ENCODE results near the gene PCSK1N.
"Not testable (repeated sequence)": the region's sequence is repeated elsewhere in the genome, so short reads cannot be mapped to it uniquely, and the experiment has no call there.

PCSK1N gene

DNA sequence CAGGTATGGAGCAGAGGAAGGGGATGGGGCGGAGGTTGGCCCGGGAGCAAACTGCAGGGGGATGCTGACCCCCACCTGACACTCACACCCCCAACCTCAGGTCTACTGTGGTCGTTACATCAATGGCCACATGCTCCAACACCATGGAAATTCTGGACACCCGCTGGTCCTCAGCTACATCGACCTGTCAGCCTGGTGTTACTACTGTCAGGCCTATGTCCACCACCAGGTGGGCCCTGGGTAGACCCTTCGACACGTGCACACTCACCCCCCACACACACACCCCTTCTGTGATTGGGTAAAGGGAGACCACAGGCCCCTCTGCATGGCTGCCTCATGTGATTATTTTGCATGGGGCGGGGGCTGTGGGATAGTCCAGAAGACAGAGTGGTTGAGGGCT, 11.3 kb downstream of the PCSK1N start:
- no peaks in the 10 kb centered on the region for H3K4me1 ChIP-seq (ENCODE audit: control insufficient read depth in 1 of 2, insufficient read depth in 2 of 2, low read length in 2 of 2)
- H3K9ac ChIP-seq (ENCODE audit: low read depth in 1 of 2, low read length in 2 of 2) = no peak overlapping the region
- peaks cover 12 to 32% of the 10 kb centered on the region in 2 donors for H3K36me3 ChIP-seq (ENCODE audit: control insufficient read depth in 1 of 2, insufficient read depth in 2 of 2, low read length in 2 of 2)
- no peak overlapping the region for H3K27ac ChIP-seq (ENCODE audit: low read depth, low read length)
- H3K27me3 ChIP-seq (ENCODE audit: control insufficient read depth in 1 of 2, insufficient read depth in 2 of 2, low read length in 2 of 2) = no peaks in the 10 kb centered on the region
- H3K4me3 ChIP-seq (ENCODE audit: low read depth in 1 of 2, low read length in 2 of 2) = no peak overlapping the region
- no peaks in the 10 kb centered on the region for H3K9me3 ChIP-seq (ENCODE audit: control insufficient read depth in 1 of 2, low read length in 2 of 2)

DNA sequence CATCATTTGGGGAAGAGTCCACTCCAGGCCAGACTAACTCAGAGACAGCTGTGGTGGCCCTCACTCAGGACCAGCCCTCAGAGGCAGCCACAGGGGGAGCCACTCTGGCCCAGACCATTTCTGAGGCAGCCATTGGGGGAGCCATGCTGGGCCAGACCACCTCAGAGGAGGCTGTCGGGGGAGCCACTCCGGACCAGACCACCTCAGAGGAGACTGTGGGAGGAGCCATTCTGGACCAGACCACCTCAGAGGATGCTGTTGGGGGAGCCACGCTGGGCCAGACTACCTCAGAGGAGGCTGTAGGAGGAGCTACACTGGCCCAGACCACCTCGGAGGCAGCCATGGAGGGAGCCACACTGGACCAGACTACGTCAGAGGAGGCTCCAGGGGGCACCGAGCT, 12.4 kb downstream of the PCSK1N start:
- no peaks in the 10 kb centered on the region for H3K4me1 ChIP-seq (ENCODE audit: control insufficient read depth in 1 of 2, insufficient read depth in 2 of 2, low read length in 2 of 2)
- H3K4me3 ChIP-seq (ENCODE audit: low read depth in 1 of 2, low read length in 2 of 2) = no peak overlapping the region
- H3K36me3 ChIP-seq (ENCODE audit: control insufficient read depth in 1 of 2, insufficient read depth in 2 of 2, low read length in 2 of 2) = peaks cover 12 to 42% of the 10 kb centered on the region in 2 donors
- H3K9me3 ChIP-seq (ENCODE audit: control insufficient read depth in 1 of 2, low read length in 2 of 2) = no peaks in the 10 kb centered on the region
- H3K27ac ChIP-seq (ENCODE audit: low read depth, low read length) = no peak overlapping the region
- no peaks in the 10 kb centered on the region for H3K27me3 ChIP-seq (ENCODE audit: control insufficient read depth in 1 of 2, insufficient read depth in 2 of 2, low read length in 2 of 2)
- no peak overlapping the region for H3K9ac ChIP-seq (ENCODE audit: low read depth in 1 of 2, low read length in 2 of 2)

- not testable (repeated sequence) for H3K4me3 ChIP-seq (ENCODE audit: low read depth in 1 of 2, low read length in 2 of 2); H3K27ac ChIP-seq (ENCODE audit: low read depth, low read length); H3K4me1 ChIP-seq (ENCODE audit: control insufficient read depth in 1 of 2, insufficient read depth in 2 of 2, low read length in 2 of 2); H3K9me3 ChIP-seq (ENCODE audit: control insufficient read depth in 1 of 2, low read length in 2 of 2); H3K27me3 ChIP-seq (ENCODE audit: control insufficient read depth in 1 of 2, insufficient read depth in 2 of 2, low read length in 2 of 2); H3K9ac ChIP-seq (ENCODE audit: low read depth in 1 of 2, low read length in 2 of 2)
- peaks cover 24 to 61% of the 10 kb centered on the region in 2 donors for H3K36me3 ChIP-seq (ENCODE audit: control insufficient read depth in 1 of 2, insufficient read depth in 2 of 2, low read length in 2 of 2)
Observed at GRCh38 chrX:48819394-48819793, 16.0 kb downstream of the PCSK1N start.

DNA sequence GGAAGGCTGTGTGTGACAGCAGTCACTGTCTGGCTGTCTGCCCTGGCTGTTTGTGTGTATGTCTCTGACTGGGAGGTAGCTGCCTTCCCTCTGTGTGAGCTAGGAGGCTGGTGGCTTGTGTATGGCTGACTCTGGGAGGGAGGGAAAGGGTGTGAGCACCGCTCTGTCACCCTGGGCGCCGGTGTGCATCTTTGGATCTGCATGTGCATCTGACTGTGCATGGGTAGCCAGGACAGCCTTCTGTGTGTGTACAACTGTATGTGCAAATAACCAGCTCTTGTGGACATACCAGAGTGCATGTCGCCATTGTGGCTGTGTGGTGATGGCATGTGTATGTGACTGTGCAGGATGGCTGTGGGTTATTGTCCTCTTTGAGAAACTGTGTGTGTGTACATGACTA, 16.5 kb downstream of the PCSK1N start:
- Histone ChIP-seq H3K4me1 (ENCODE audit: control insufficient read depth in 1 of 2, insufficient read depth in 2 of 2, low read length in 2 of 2) (no peaks in the 10 kb centered on the region), H3K9ac (ENCODE audit: low read depth in 1 of 2, low read length in 2 of 2) (no peak overlapping the region), H3K27ac (ENCODE audit: low read depth, low read length) (no peak overlapping the region), H3K36me3 (ENCODE audit: control insufficient read depth in 1 of 2, insufficient read depth in 2 of 2, low read length in 2 of 2) (peaks cover 24 to 58% of the 10 kb centered on the region in 2 donors), H3K27me3 (ENCODE audit: control insufficient read depth in 1 of 2, insufficient read depth in 2 of 2, low read length in 2 of 2) (no peaks in the 10 kb centered on the region), H3K9me3 (ENCODE audit: control insufficient read depth in 1 of 2, low read length in 2 of 2) (no peaks in the 10 kb centered on the region), H3K4me3 (ENCODE audit: low read depth in 1 of 2, low read length in 2 of 2) (no peak overlapping the region)

- Histone ChIP-seq H3K27me3 (ENCODE audit: control insufficient read depth in 1 of 2, insufficient read depth in 2 of 2, low read length in 2 of 2) (no peaks in the 10 kb centered on the region), H3K4me3 (ENCODE audit: low read depth in 1 of 2, low read length in 2 of 2) (no peak overlapping the region), H3K27ac (ENCODE audit: low read depth, low read length) (no peak overlapping the region), H3K4me1 (ENCODE audit: control insufficient read depth in 1 of 2, insufficient read depth in 2 of 2, low read length in 2 of 2) (no peaks in the 10 kb centered on the region), H3K9ac (ENCODE audit: low read depth in 1 of 2, low read length in 2 of 2) (no peak overlapping the region), H3K36me3 (ENCODE audit: control insufficient read depth in 1 of 2, insufficient read depth in 2 of 2, low read length in 2 of 2) (peaks cover 18 to 50% of the 10 kb centered on the region in 2 donors), H3K9me3 (ENCODE audit: control insufficient read depth in 1 of 2, low read length in 2 of 2) (no peaks in the 10 kb centered on the region)
Observed at GRCh38 chrX:48818098-48818497, 17.3 kb downstream of the PCSK1N start.

- Histone ChIP-seq H3K9ac (ENCODE audit: low read depth in 1 of 2, low read length in 2 of 2) (no peak overlapping the region), H3K4me1 (ENCODE audit: control insufficient read depth in 1 of 2, insufficient read depth in 2 of 2, low read length in 2 of 2) (no peaks in the 10 kb centered on the region), H3K27ac (ENCODE audit: low read depth, low read length) (no peak overlapping the region), H3K27me3 (ENCODE audit: control insufficient read depth in 1 of 2, insufficient read depth in 2 of 2, low read length in 2 of 2) (no peaks in the 10 kb centered on the region), H3K9me3 (ENCODE audit: control insufficient read depth in 1 of 2, low read length in 2 of 2) (no peaks in the 10 kb centered on the region), H3K36me3 (ENCODE audit: control insufficient read depth in 1 of 2, insufficient read depth in 2 of 2, low read length in 2 of 2) (peaks cover 18 to 47% of the 10 kb centered on the region in 2 donors), H3K4me3 (ENCODE audit: low read depth in 1 of 2, low read length in 2 of 2) (no peak overlapping the region)
Observed at GRCh38 chrX:48816014-48816810, 19.2 kb downstream of the PCSK1N start.

GRCh38 chrX:48815266-48815665, 20.1 kb downstream of the PCSK1N start:
- Histone ChIP-seq H3K27ac (ENCODE audit: low read depth, low read length) (no peak overlapping the region), H3K9me3 (ENCODE audit: control insufficient read depth in 1 of 2, low read length in 2 of 2) (no peaks in the 10 kb centered on the region), H3K36me3 (ENCODE audit: control insufficient read depth in 1 of 2, insufficient read depth in 2 of 2, low read length in 2 of 2) (peaks cover 16 to 43% of the 10 kb centered on the region in 2 donors), H3K4me3 (ENCODE audit: low read depth in 1 of 2, low read length in 2 of 2) (no peak overlapping the region), H3K9ac (ENCODE audit: low read depth in 1 of 2, low read length in 2 of 2) (no peak overlapping the region), H3K4me1 (ENCODE audit: control insufficient read depth in 1 of 2, insufficient read depth in 2 of 2, low read length in 2 of 2) (no peaks in the 10 kb centered on the region), H3K27me3 (ENCODE audit: control insufficient read depth in 1 of 2, insufficient read depth in 2 of 2, low read length in 2 of 2) (no peaks in the 10 kb centered on the region)

DNA sequence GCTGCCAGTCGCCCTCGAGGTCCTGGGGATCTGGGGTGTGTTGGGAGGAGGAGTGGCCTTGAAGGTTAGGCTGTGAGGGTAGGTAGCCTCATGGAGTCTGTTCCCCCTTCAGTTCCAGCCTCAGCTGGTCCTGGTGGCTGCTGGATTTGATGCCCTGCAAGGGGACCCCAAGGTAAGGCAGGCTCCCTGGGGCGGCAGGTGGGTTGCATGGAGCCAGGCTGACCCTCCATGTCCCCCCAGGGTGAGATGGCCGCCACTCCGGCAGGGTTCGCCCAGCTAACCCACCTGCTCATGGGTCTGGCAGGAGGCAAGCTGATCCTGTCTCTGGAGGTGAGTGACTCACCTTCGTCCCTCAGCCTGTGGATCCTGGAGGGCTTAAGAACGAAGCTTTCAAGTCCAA, 20.7 kb downstream of the PCSK1N start:
- Histone ChIP-seq H3K27me3 (ENCODE audit: control insufficient read depth in 1 of 2, insufficient read depth in 2 of 2, low read length in 2 of 2) (no peaks in the 10 kb centered on the region), H3K36me3 (ENCODE audit: control insufficient read depth in 1 of 2, insufficient read depth in 2 of 2, low read length in 2 of 2) (peaks cover 12 to 40% of the 10 kb centered on the region in 2 donors), H3K9ac (ENCODE audit: low read depth in 1 of 2, low read length in 2 of 2) (no peak overlapping the region), H3K4me3 (ENCODE audit: low read depth in 1 of 2, low read length in 2 of 2) (no peak overlapping the region), H3K4me1 (ENCODE audit: control insufficient read depth in 1 of 2, insufficient read depth in 2 of 2, low read length in 2 of 2) (no peaks in the 10 kb centered on the region), H3K9me3 (ENCODE audit: control insufficient read depth in 1 of 2, low read length in 2 of 2) (no peaks in the 10 kb centered on the region), H3K27ac (ENCODE audit: low read depth, low read length) (no peak overlapping the region)

DNA sequence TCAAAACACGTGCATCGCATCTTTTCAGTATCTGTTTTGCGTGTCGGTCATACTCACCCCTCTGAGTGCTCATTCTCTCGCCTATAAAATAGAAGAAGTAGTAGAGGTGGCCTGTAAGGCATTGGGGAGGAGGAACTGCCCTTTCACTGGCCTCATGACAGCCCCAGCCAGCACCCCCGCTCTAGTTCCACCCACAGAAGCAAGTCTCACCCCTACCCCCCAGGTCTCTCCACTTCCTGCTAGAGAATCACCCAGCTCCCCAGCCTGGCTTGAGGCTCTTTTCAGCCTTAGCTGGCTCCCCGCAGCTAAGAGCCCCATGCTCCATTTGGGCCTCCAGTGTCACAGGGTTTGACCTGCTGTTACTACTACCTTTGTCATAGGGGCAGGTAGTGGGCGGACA, 21.8 kb downstream of the PCSK1N start:
- peaks cover 12 to 35% of the 10 kb centered on the region in 2 donors for H3K36me3 ChIP-seq (ENCODE audit: control insufficient read depth in 1 of 2, insufficient read depth in 2 of 2, low read length in 2 of 2)
- no peak overlapping the region for H3K4me3 ChIP-seq (ENCODE audit: low read depth in 1 of 2, low read length in 2 of 2)
- H3K27ac ChIP-seq (ENCODE audit: low read depth, low read length) = no peak overlapping the region
- H3K27me3 ChIP-seq (ENCODE audit: control insufficient read depth in 1 of 2, insufficient read depth in 2 of 2, low read length in 2 of 2) = no peaks in the 10 kb centered on the region
- no peaks in the 10 kb centered on the region for H3K4me1 ChIP-seq (ENCODE audit: control insufficient read depth in 1 of 2, insufficient read depth in 2 of 2, low read length in 2 of 2)
- no peaks in the 10 kb centered on the region for H3K9me3 ChIP-seq (ENCODE audit: control insufficient read depth in 1 of 2, low read length in 2 of 2)
- H3K9ac ChIP-seq (ENCODE audit: low read depth in 1 of 2, low read length in 2 of 2) = no peak overlapping the region

- peaks cover 0 to 11% of the 10 kb centered on the region in 2 donors for H3K36me3 ChIP-seq (ENCODE audit: control insufficient read depth in 1 of 2, insufficient read depth in 2 of 2, low read length in 2 of 2)
- peaks cover 2 to 6% of the 10 kb centered on the region in 2 donors for H3K4me1 ChIP-seq (ENCODE audit: control insufficient read depth in 1 of 2, insufficient read depth in 2 of 2, low read length in 2 of 2)
- H3K9me3 ChIP-seq (ENCODE audit: control insufficient read depth in 1 of 2, low read length in 2 of 2) = no peaks in the 10 kb centered on the region
- no peaks in the 10 kb centered on the region for H3K27me3 ChIP-seq (ENCODE audit: control insufficient read depth in 1 of 2, insufficient read depth in 2 of 2, low read length in 2 of 2)
- no peak overlapping the region for H3K4me3 ChIP-seq (ENCODE audit: low read depth in 1 of 2, low read length in 2 of 2)
- no peak overlapping the region for H3K27ac ChIP-seq (ENCODE audit: low read depth, low read length)
- H3K9ac ChIP-seq (ENCODE audit: low read depth in 1 of 2, low read length in 2 of 2) = no peak overlapping the region
Observed at GRCh38 chrX:48806081-48806480, 29.3 kb downstream of the PCSK1N start.

All from duodenal mucosa (tissue), 2 donors.